Measurements from ENCODE around the gene TSPYL6. TPM values are rescaled to one million over a fixed set of nuclear protein-coding genes. Genes with fewer than 3 reads are reported as not detected.

Gene TSPYL6
- total RNA-seq, 1 donor from 2014 or later, result not detected

GRCh38 chr2:54279385-54279784 lies 23.4 kb upstream of the TSPYL6 start:
- POLR2A ChIA-PET, result no interaction called here
- Mint-ChIP-seq H3K36me3 (ENCODE audit: low read depth) (no peaks in the 10 kb centered on the region), H3K4me3 (no peak overlapping the region), H3K27me3 (no peaks in the 10 kb centered on the region), H3K4me1 (no peaks in the 10 kb centered on the region), H3K9me3 (no peaks in the 10 kb centered on the region), H3K27ac (no peak overlapping the region)
- ATAC-seq (ENCODE audit: low read depth) (no peak), DNase-seq (no peak)
- CTCF ChIA-PET, result no interaction called here
- TF ChIP-seq CTCF (IDR thresholded peaks at IDR 0.05), result no peak
- intact Hi-C loops (cut with micrococcal nuclease), result no loop called here

- no peaks in the 10 kb centered on the region for H3K9me3 Mint-ChIP-seq
- no peak overlapping the region for H3K27ac Mint-ChIP-seq
- CTCF ChIA-PET, result no interaction called here
- intact Hi-C loops (cut with micrococcal nuclease), result no loop called here
- peaks cover 20% of the 10 kb centered on the region for H3K4me1 Mint-ChIP-seq
- no peak overlapping the region for H3K4me3 Mint-ChIP-seq
- no peaks in the 10 kb centered on the region for H3K27me3 Mint-ChIP-seq
- no peak for ATAC-seq (ENCODE audit: low read depth)
- peaks cover 4% of the 10 kb centered on the region for H3K36me3 Mint-ChIP-seq (ENCODE audit: low read depth)
- TF ChIP-seq CTCF (IDR thresholded peaks at IDR 0.05), result no peak
- no peak for DNase-seq
- POLR2A ChIA-PET, result no interaction called here
Measured at GRCh38 chr2:54275541-54275940, 19.5 kb upstream of the TSPYL6 start.

GRCh38 chr2:54274781-54275242 lies 18.8 kb upstream of the TSPYL6 start:
- no peak for ATAC-seq (ENCODE audit: low read depth)
- no peak overlapping the region for H3K27ac Mint-ChIP-seq
- H3K9me3 Mint-ChIP-seq, result no peaks in the 10 kb centered on the region
- intact Hi-C loops (cut with micrococcal nuclease), result no loop called here
- H3K27me3 Mint-ChIP-seq, result no peaks in the 10 kb centered on the region
- TF ChIP-seq CTCF (IDR thresholded peaks at IDR 0.05), result no peak
- ChIA-PET CTCF (no interaction called here), POLR2A (no interaction called here)
- H3K36me3 Mint-ChIP-seq (ENCODE audit: low read depth), result peaks cover 4% of the 10 kb centered on the region
- H3K4me1 Mint-ChIP-seq, result peaks cover 20% of the 10 kb centered on the region
- no peak overlapping the region for H3K4me3 Mint-ChIP-seq
- no peak for DNase-seq

DNA sequence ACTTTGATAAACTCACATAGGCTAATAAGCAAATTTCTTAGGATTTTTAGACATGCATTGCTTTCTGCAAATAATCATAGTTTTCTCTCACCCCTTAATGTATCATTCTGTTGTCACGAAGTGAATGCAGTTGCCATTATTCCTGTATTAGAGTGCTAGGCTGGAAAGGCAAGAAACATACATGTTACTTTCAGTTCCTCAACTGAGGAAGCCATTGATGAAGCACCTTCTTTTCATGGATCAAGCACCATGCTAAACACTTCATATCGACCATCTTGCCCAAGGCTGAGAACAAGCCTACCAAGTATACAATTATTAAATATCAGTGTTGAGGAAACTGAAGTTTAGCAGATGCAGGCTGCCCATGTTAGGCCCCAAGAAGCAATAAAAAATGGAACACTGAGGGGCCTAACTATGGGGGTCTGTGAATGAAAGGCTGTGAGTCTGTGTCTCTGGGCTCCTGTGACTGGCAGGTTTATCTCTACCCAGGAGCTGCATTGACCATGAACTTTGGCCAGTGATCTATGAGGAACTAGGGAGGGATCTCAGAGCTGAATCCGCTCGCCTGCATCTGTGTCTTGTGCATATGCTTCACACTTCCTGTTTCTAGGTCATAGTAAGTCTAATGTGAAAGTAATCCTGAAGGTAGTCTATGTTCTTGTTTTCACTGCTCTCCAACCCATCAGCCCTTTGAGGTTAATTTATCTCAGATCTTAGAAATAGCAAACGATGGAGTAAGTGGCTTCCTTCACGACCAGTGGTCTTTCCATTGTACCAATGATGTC lies 16.0 kb upstream of the TSPYL6 start:
- CTCF ChIA-PET, result no interaction called here
- TF ChIP-seq CTCF (IDR thresholded peaks at IDR 0.05), result no peak
- Mint-ChIP-seq H3K27ac (peak overlapping the region; percentile 65), H3K9me3 (no peaks in the 10 kb centered on the region), H3K27me3 (no peaks in the 10 kb centered on the region), H3K4me1 (peaks cover 20% of the 10 kb centered on the region), H3K4me3 (peak overlapping the region; percentile 11), H3K36me3 (ENCODE audit: low read depth) (peaks cover 4% of the 10 kb centered on the region)
- intact Hi-C loops (cut with micrococcal nuclease), result no loop called here
- POLR2A ChIA-PET, result no interaction called here
- ATAC-seq (ENCODE audit: low read depth) (peak; percentile 83), DNase-seq (no peak)

DNA sequence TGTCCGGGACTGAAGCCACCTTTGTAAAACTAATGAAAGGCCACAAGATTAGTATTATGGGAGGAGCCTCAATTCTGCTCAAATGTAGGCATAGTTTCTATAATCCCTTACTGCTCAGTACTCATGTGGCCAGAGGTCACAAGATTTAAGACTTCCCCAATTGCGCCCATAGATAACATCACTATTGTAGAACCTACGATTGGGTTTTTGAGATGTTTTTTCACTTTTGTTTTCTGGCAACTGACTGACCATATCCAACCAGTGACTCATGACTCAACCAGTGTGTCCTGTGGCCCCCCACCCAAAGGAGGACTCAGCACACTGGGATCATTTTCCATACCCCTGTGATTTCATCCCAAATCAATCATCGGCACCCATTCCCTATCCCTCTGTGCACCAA lies 15.2 kb upstream of the TSPYL6 start:
- no peaks in the 10 kb centered on the region for H3K9me3 Mint-ChIP-seq
- no peak overlapping the region for H3K4me3 Mint-ChIP-seq
- H3K36me3 Mint-ChIP-seq (ENCODE audit: low read depth), result peaks cover 4% of the 10 kb centered on the region
- intact Hi-C loops (cut with micrococcal nuclease), result no loop called here
- no peak for DNase-seq
- no peaks in the 10 kb centered on the region for H3K27me3 Mint-ChIP-seq
- ChIA-PET POLR2A (interaction anchor here (0.6 kb wide), 1 partner anchor 24 kb away, joined by 3 read pairs; no protein-coding TSS in a partner anchor), CTCF (no interaction called here)
- ATAC-seq (ENCODE audit: low read depth), result no peak
- no peak for TF ChIP-seq CTCF (IDR thresholded peaks at IDR 0.05)
- peak overlapping the region; percentile 65 for H3K27ac Mint-ChIP-seq
- H3K4me1 Mint-ChIP-seq, result peaks cover 20% of the 10 kb centered on the region

Data from activated B cell treated with CpG ODN at 0.5 μM for 24 hours (primary cell).